H9 (cell line): ENCODE measurements around the gene FMN1. TPM values are rescaled to one million over a fixed set of nuclear protein-coding genes. Genes with fewer than 3 reads are reported as not detected.

ENCODE experiments used
- DNase-seq: peaks from one replicate; pipeline ENCODE4 v3.0.0-alpha.2; 2017
- H2AFZ ChIP-seq: one replicate; pipeline ENCODE4 v1.6.1; 2013; ENCODE audit warnings: mild to moderate bottlenecking, low read length, control low read depth, moderate library complexity
- H2AK5ac ChIP-seq: 2 replicates; pipeline ENCODE4 v1.6.1; 2013; ENCODE audit warnings: low read length, control low read depth, mixed read lengths; ENCODE audit not compliant: insufficient read length
- H2BK120ac ChIP-seq: one replicate; pipeline ENCODE4 v1.6.1; 2013; ENCODE audit warnings: low read depth, mild to moderate bottlenecking, low read length, control low read depth, inconsistent platforms; ENCODE audit not compliant: poor library complexity, severe bottlenecking
- H2BK12ac ChIP-seq: 2 replicates; pipeline ENCODE4 v1.6.1; 2013; ENCODE audit warnings: low read length, control low read depth, mixed read lengths, low read depth; ENCODE audit not compliant: insufficient read length
- H2BK15ac ChIP-seq: 2 replicates; pipeline ENCODE4 v1.6.1; 2013; ENCODE audit warnings: low read depth, low read length, control low read depth
- H2BK20ac ChIP-seq: one replicate; pipeline ENCODE4 v1.6.1; 2013; ENCODE audit warnings: low read depth, mild to moderate bottlenecking, low read length, control low read depth, inconsistent platforms; ENCODE audit not compliant: poor library complexity, severe bottlenecking
- H2BK5ac ChIP-seq: 2 replicates; pipeline ENCODE4 v1.6.1; 2013; ENCODE audit warnings: low read length, control low read depth, mixed read lengths; ENCODE audit not compliant: insufficient read length
- H3K14ac ChIP-seq: 2 replicates; pipeline ENCODE4 v1.6.1; 2013; ENCODE audit warnings: low read length, control low read depth; ENCODE audit not compliant: insufficient read depth
- H3K18ac ChIP-seq: 2 replicates; pipeline ENCODE4 v1.6.1; 2013; ENCODE audit warnings: low read depth, mild to moderate bottlenecking, mixed read lengths, low read length, control low read depth; ENCODE audit not compliant: insufficient read length
- H3K23ac ChIP-seq: 2 replicates; pipeline ENCODE4 v1.6.1; 2013; ENCODE audit warnings: low read length, control low read depth, mixed read lengths, low read depth; ENCODE audit not compliant: insufficient read length
- H3K23me2 ChIP-seq: 2 replicates; pipeline ENCODE4 v1.6.1; 2013; ENCODE audit warnings: low read depth, mild to moderate bottlenecking, mixed read lengths, low read length, control low read depth; ENCODE audit not compliant: insufficient read length, poor library complexity, severe bottlenecking
- H3K27ac ChIP-seq: 2 replicates; pipeline ENCODE4 v1.5.1; 2013; ENCODE audit warnings: low read length, control low read depth, mixed read lengths, low read depth; ENCODE audit not compliant: insufficient read length
- H3K27me3 ChIP-seq: 2 replicates; pipeline ENCODE4 v1.6.1; 2013; ENCODE audit warnings: low read length, control low read depth, inconsistent platforms; ENCODE audit not compliant: insufficient read depth
- H3K4ac ChIP-seq: 2 replicates; pipeline ENCODE4 v1.6.1; 2013; ENCODE audit warnings: low read depth, mild to moderate bottlenecking, control low read depth, inconsistent platforms, low read length, moderate library complexity
- H3K4me1 ChIP-seq: 2 replicates; pipeline ENCODE4 v1.6.1; 2013; ENCODE audit warnings: low read length, control low read depth, inconsistent platforms; ENCODE audit not compliant: insufficient read depth
- H3K4me2 ChIP-seq: 2 replicates; pipeline ENCODE4 v1.6.1; 2013; ENCODE audit warnings: low read length, control low read depth, mixed read lengths; ENCODE audit not compliant: insufficient read length, insufficient read depth
- H3K56ac ChIP-seq: 2 replicates; pipeline ENCODE4 v1.6.1; 2013; ENCODE audit warnings: low read depth, mild to moderate bottlenecking, mixed read lengths, low read length, control low read depth; ENCODE audit not compliant: insufficient read length
- H3K79me1 ChIP-seq: 2 replicates; pipeline ENCODE4 v1.6.1; 2013; ENCODE audit warnings: low read depth, mild to moderate bottlenecking, moderate library complexity, low read length, control low read depth, inconsistent platforms; ENCODE audit not compliant: insufficient read depth, poor library complexity, severe bottlenecking
- H3K79me2 ChIP-seq: 2 replicates; pipeline ENCODE4 v1.6.1; 2013; ENCODE audit warnings: low read length, control low read depth, inconsistent platforms; ENCODE audit not compliant: insufficient read depth
- H3K9ac ChIP-seq: 2 replicates; pipeline ENCODE4 v1.6.1; 2013; ENCODE audit warnings: low read length, control low read depth, mixed read lengths; ENCODE audit not compliant: insufficient read length; ENCODE audit errors: extremely low read depth
- H3K9me3 ChIP-seq: one replicate; pipeline ENCODE4 v1.6.1; 2013; ENCODE audit warnings: low read depth, low read length, inconsistent platforms; ENCODE audit not compliant: control insufficient read depth
- H3T11ph ChIP-seq: one replicate; pipeline ENCODE4 v1.6.1; 2013; ENCODE audit warnings: mild to moderate bottlenecking, low read length, control low read depth, inconsistent platforms
- H4K20me1 ChIP-seq: one replicate; pipeline ENCODE4 v1.6.1; 2013; ENCODE audit not compliant: control insufficient read depth, insufficient read length, insufficient read depth
- H4K5ac ChIP-seq: 2 replicates; pipeline ENCODE4 v1.6.1; 2013; ENCODE audit warnings: low read depth, mild to moderate bottlenecking, mixed read lengths, low read length, control low read depth; ENCODE audit not compliant: insufficient read length
- H4K8ac ChIP-seq: replicated peaks from 2 replicates; pipeline ENCODE4 v1.6.1; 2013; ENCODE audit warnings: low read length, control low read depth, mixed read lengths, low read depth; ENCODE audit not compliant: insufficient read length
- H4K91ac ChIP-seq: 2 replicates; pipeline ENCODE4 v1.6.1; 2013; ENCODE audit warnings: low read depth, mild to moderate bottlenecking, moderate library complexity, mixed read lengths, low read length, control low read depth; ENCODE audit not compliant: insufficient read length
- H3K27ac Mint-ChIP-seq, 3 experiments: 2 replicates in 2 of 3; 3 replicates in 1 of 3; pipeline ENCODE4 v1.8.0; 2020 to 2021; ENCODE audit warnings: mixed read lengths in 3 of 3, mild to moderate bottlenecking in 1 of 3, moderate library complexity in 1 of 3
- H3K27me3 Mint-ChIP-seq: 2 replicates; pipeline ENCODE4 v1.8.0; 2021; ENCODE audit warnings: low read depth, mild to moderate bottlenecking, moderate library complexity, mixed read lengths
- H3K36me3 Mint-ChIP-seq, 3 experiments: 2 replicates in 2 of 3; 3 replicates in 1 of 3; pipeline ENCODE4 v1.8.0; 2020 to 2021; ENCODE audit warnings: low read depth in 3 of 3, mixed read lengths in 3 of 3; ENCODE audit not compliant: insufficient read depth in 1 of 3
- H3K4me1 Mint-ChIP-seq, 2 experiments: 2 replicates each; pipeline ENCODE4 v1.8.0; 2020; ENCODE audit warnings: mixed read lengths in 2 of 2
- H3K4me3 Mint-ChIP-seq, 2 experiments: 2 replicates in 1 of 2; 3 replicates in 1 of 2; pipeline ENCODE4 v1.8.0; 2020 to 2021; ENCODE audit warnings: mild to moderate bottlenecking in 2 of 2, mixed read lengths in 2 of 2, moderate library complexity in 1 of 2
- H3K9me3 Mint-ChIP-seq, 2 experiments: 2 replicates in 1 of 2; 3 replicates in 1 of 2; pipeline ENCODE4 v1.8.0; 2020; ENCODE audit warnings: mild to moderate bottlenecking in 2 of 2, mixed read lengths in 2 of 2, moderate library complexity in 1 of 2
- CTCF ChIP-seq: fragments of 200-600 bp; sonication (generic); conservative IDR thresholded peaks from 3 replicates; pipeline ENCODE4 v1.8.0; 2021; ENCODE audit warnings: antibody characterized with exemption, mild to moderate bottlenecking
- WGBS: extraction: QIAGEN DNeasy Blood & Tissue Kit; methylation state at CpG from one replicate; pipeline ENCODE4 v1.1.7; 2013; ENCODE audit warnings: missing lambda C conversion rate, low lambda C conversion rate, mixed read lengths; ENCODE audit not compliant: insufficient read length; ENCODE audit errors: extremely low coverage; 5-methylcytosine and 5-hydroxymethylcytosine counted together
- total RNA-seq: library from RNA; stranded (reverse); gene quantifications from 2 replicates; pipeline ENCODE4 v1.2.1, GENCODE V29; 2021

The FMN1 gene
- total RNA-seq, 1 experiment from 2014 or later: 1.9 TPM

- Mint-ChIP-seq H3K36me3 (no peaks in the 10 kb centered on the region), H3K27me3 (peaks cover 28% of the 10 kb centered on the region), H3K4me1 (peaks cover 45 to 47% of the 10 kb centered on the region in 2 experiments), H3K4me3 (no peak overlapping the region), H3K9me3 (no peaks in the 10 kb centered on the region), H3K27ac (peak overlapping the region in 2 of 3 experiments; percentile 54 to 94; a peak in 3 of 7 replicates)
- peak overlapping the region; percentile 1 for H3K4me2 ChIP-seq
- no peak overlapping the region for H3K56ac ChIP-seq
- H2BK120ac ChIP-seq: no peak overlapping the region
- H2BK12ac ChIP-seq: no peak overlapping the region
- no peak overlapping the region for H3K27ac ChIP-seq
- H2BK15ac ChIP-seq: no peak overlapping the region
- no peak overlapping the region for H3K4ac ChIP-seq
- no CpG with 5 or more reads among the region's 4 CpGs for WGBS
- no peak overlapping the region for H3T11ph ChIP-seq
- no peak overlapping the region for H2AFZ ChIP-seq
- H4K20me1 ChIP-seq: no peaks in the 10 kb centered on the region
- TF ChIP-seq CTCF: peak; percentile 21; the same call in 1 of the 3 replicates
- no peak overlapping the region for H2BK20ac ChIP-seq
- peaks cover 2% of the 10 kb centered on the region; the same call in 1 of the 2 replicates for H3K4me1 ChIP-seq
- H4K91ac ChIP-seq: no peak overlapping the region
- no peak overlapping the region for H2AK5ac ChIP-seq
- H3K23me2 ChIP-seq: no peaks in the 10 kb centered on the region
- no peak overlapping the region for H4K8ac ChIP-seq
- H3K79me2 ChIP-seq: no peaks in the 10 kb centered on the region
- no peak overlapping the region for H4K5ac ChIP-seq
- H3K18ac ChIP-seq: no peak overlapping the region
- no peak overlapping the region for H3K9ac ChIP-seq
- H3K23ac ChIP-seq: no peak overlapping the region
- no peaks in the 10 kb centered on the region for H3K79me1 ChIP-seq
- H3K14ac ChIP-seq: no peak overlapping the region
- H3K27me3 ChIP-seq: no peaks in the 10 kb centered on the region; the same call in 1 of the 2 replicates
- no peak overlapping the region for H2BK5ac ChIP-seq
- no peaks in the 10 kb centered on the region for H3K9me3 ChIP-seq
- DNase-seq: no peak
Measured at GRCh38 chr15:32898414-32898813, 296.1 kb downstream of the FMN1 start.
